GM12878 (cell line): Measurements from ENCODE around the gene PHPT1. TPM values are rescaled to one million over a fixed set of nuclear protein-coding genes. Genes with fewer than 3 reads are reported as not detected.

Experiments
- ATAC-seq: fragments of 200-7000 bp; cut with Tn5 transposase; 3 replicates; pipeline ENCODE4 v1.9.1; 2020; ENCODE audit warnings: mild to moderate bottlenecking, moderate library complexity
- BruUV-seq: library from RNA; stranded (reverse); fragments of 400-500 nt; replicated peaks from 2 replicates; lab custom pipeline; 2021; lab: Mats Ljungman, UMichigan
- CTCF ChIA-PET: fragments of 300-600 bp; sonication (Branson Sonifier 250); formaldehyde crosslinking; extraction: SDS; loops from one replicate; lab custom pipeline; 2021; ENCODE audit warnings: inconsistent platforms; lab: Yijun Ruan, JAX
- POLR2A ChIA-PET: fragments of 350-600 bp; formaldehyde crosslinking; extraction: SDS; loops from one replicate; lab custom pipeline; 2021; ENCODE audit warnings: inconsistent platforms; lab: Charles Lee
- RAD21 ChIA-PET: fragments of 300-600 bp; sonication (Branson Sonifier 250); formaldehyde crosslinking; loops from one replicate; lab custom pipeline; 2023; ENCODE audit warnings: antibody characterized with exemption; ENCODE audit not compliant: unreplicated experiment; lab: Charles Lee
- SMC1A ChIA-PET: fragments of 300-600 bp; sonication (Branson Sonifier 250); formaldehyde crosslinking; loops from one replicate; lab custom pipeline; 2023; ENCODE audit not compliant: unreplicated experiment, uncharacterized antibody; lab: Charles Lee
- DNase-seq: peaks from one replicate; pipeline ENCODE4 v3.0.0-alpha.2; 2011; ENCODE audit warnings: low read depth, low spot score
- FAIRE-seq: peaks from 3 replicates; lab custom pipeline; 2011; peaks lifted over from hg19 to GRCh38; lab: Jason Lieb, UNC
- H2AFZ ChIP-seq: 2 replicates; pipeline ENCODE4 v1.6.0; 2011; ENCODE audit warnings: low read depth, low read length, control low read depth; ENCODE audit not compliant: control insufficient read depth
- H3K27ac ChIP-seq: 2 replicates; pipeline ENCODE4 v1.5.1; 2011; ENCODE audit warnings: control low read depth; ENCODE audit not compliant: control insufficient read depth, insufficient read depth
- H3K27me3 ChIP-seq, 2 experiments: replicated peaks in 1 of 2; 2 replicates each; pipeline versions ENCODE4 v1.6.0 to v1.6.1; 2011; ENCODE audit warnings: low read length in 1 of 2; ENCODE audit not compliant: control insufficient read depth in 2 of 2, insufficient read depth in 2 of 2
- H3K36me3 ChIP-seq, 2 experiments: 2 replicates each; pipeline ENCODE4 v1.5.1; 2011; ENCODE audit warnings: low read length in 1 of 2; ENCODE audit not compliant: control insufficient read depth in 2 of 2, insufficient read depth in 2 of 2
- H3K4me1 ChIP-seq: 2 replicates; pipeline ENCODE4 v1.6.1; 2011; ENCODE audit warnings: mild to moderate bottlenecking, low read length, moderate library complexity, mixed read lengths; ENCODE audit not compliant: control insufficient read depth, insufficient read depth
- H3K4me2 ChIP-seq: 2 replicates; pipeline ENCODE4 v1.6.0; 2011; ENCODE audit warnings: control low read depth; ENCODE audit not compliant: control insufficient read depth, insufficient read depth
- H3K4me3 ChIP-seq: fragments of 200-600 bp; sonication (generic); 2 replicates; pipeline ENCODE4 v1.5.1; 2016
- H3K79me2 ChIP-seq: 2 replicates; pipeline ENCODE4 v1.6.0; 2011; ENCODE audit warnings: low read length; ENCODE audit not compliant: control insufficient read depth, insufficient read depth
- H3K9ac ChIP-seq: 2 replicates; pipeline ENCODE4 v1.8.0; 2011; ENCODE audit warnings: low read length, control low read depth, mixed read lengths; ENCODE audit not compliant: control insufficient read depth, insufficient read depth
- H3K9me3 ChIP-seq: replicated peaks from 3 replicates; pipeline ENCODE4 v1.5.1; 2011; ENCODE audit warnings: mild to moderate bottlenecking, low read length; ENCODE audit not compliant: control insufficient read depth, insufficient read depth
- H4K20me1 ChIP-seq: 2 replicates; pipeline ENCODE4 v1.6.0; 2011; ENCODE audit not compliant: control insufficient read depth, insufficient read depth
- CBX5 ChIP-seq: sonication (generic); IDR thresholded peaks from 2 replicates; pipeline ENCODE4 v1.6.1; 2016; ENCODE audit warnings: low read depth, moderate library complexity, mild to moderate bottlenecking, inconsistent platforms
- CREB1 ChIP-seq: IDR thresholded peaks from 2 replicates; pipeline ENCODE4 v1.6.1; 2012; ENCODE audit warnings: low read depth, mild to moderate bottlenecking, inconsistent platforms
- ELK1 ChIP-seq: IDR thresholded peaks from 2 replicates; pipeline ENCODE4 v1.6.1; 2012; ENCODE audit warnings: low read depth, low read length, improper control_type of control experiment
- FOXM1 ChIP-seq: IDR thresholded peaks from 2 replicates; pipeline ENCODE4 v1.6.1; 2012; ENCODE audit warnings: low read depth, mild to moderate bottlenecking, inconsistent platforms, low read length, moderate library complexity
- IRF5 ChIP-seq: fragments of 450-650 bp; IDR thresholded peaks from 2 replicates; pipeline ENCODE4 v1.6.1; 2017; ENCODE audit warnings: borderline replicate concordance
- MEF2B ChIP-seq: fragments of 450-650 bp; IDR thresholded peaks from 2 replicates; pipeline ENCODE4 v1.6.1; 2018; ENCODE audit warnings: mild to moderate bottlenecking, moderate library complexity; ENCODE audit not compliant: partially characterized antibody, poor library complexity, severe bottlenecking
- MTA2 ChIP-seq: fragments of 450-650 bp; IDR thresholded peaks from 2 replicates; pipeline ENCODE4 v1.6.1; 2016; ENCODE audit warnings: low read depth, mild to moderate bottlenecking, moderate library complexity
- MXI1 ChIP-seq: fragments of 150-350 bp; IDR thresholded peaks from 2 replicates; pipeline ENCODE4 v1.6.1; 2011; ENCODE audit warnings: low read depth, mild to moderate bottlenecking, inconsistent platforms, low read length, improper control_type of control experiment
- MYB ChIP-seq: fragments of 150-350 bp; IDR thresholded peaks from 2 replicates; pipeline ENCODE4 v1.6.1; 2014; ENCODE audit warnings: mild to moderate bottlenecking, low read depth, low read length, borderline replicate concordance
- NFXL1 ChIP-seq: fragments of 450-650 bp; IDR thresholded peaks from 2 replicates; pipeline ENCODE4 v1.6.1; 2017; ENCODE audit warnings: antibody characterized with exemption, mild to moderate bottlenecking, borderline replicate concordance
- PAX5 ChIP-seq: IDR thresholded peaks from 2 replicates; pipeline ENCODE4 v1.6.1; 2011; ENCODE audit warnings: low read depth, low read length, borderline replicate concordance
- PAX8 ChIP-seq: fragments of 450-650 bp; IDR thresholded peaks from 2 replicates; pipeline ENCODE4 v1.6.1; 2017; ENCODE audit warnings: mild to moderate bottlenecking, moderate library complexity
- POLR2AphosphoS5 ChIP-seq: IDR thresholded peaks from 2 replicates; pipeline ENCODE4 v1.6.1; 2011; ENCODE audit warnings: mild to moderate bottlenecking, low read length, inconsistent platforms
- SMC3 ChIP-seq: IDR thresholded peaks from 2 replicates; pipeline ENCODE4 v1.6.1; 2011; ENCODE audit warnings: low read length, improper control_type of control experiment, borderline replicate concordance
- SREBF2 ChIP-seq: IDR thresholded peaks from 2 replicates; pipeline ENCODE4 v1.6.1; 2012; ENCODE audit warnings: mild to moderate bottlenecking, low read length
- TCF3 ChIP-seq: IDR thresholded peaks from 2 replicates; pipeline ENCODE4 v1.6.1; 2012; ENCODE audit warnings: low read depth, mild to moderate bottlenecking, low read length, borderline replicate concordance; ENCODE audit not compliant: insufficient read depth
- WRNIP1 ChIP-seq: IDR thresholded peaks from 2 replicates; pipeline ENCODE4 v1.6.1; 2011; ENCODE audit warnings: low read depth, low read length, improper control_type of control experiment, borderline replicate concordance
- ZBTB11 ChIP-seq: fragments of 450-650 bp; formaldehyde crosslinking; IDR thresholded peaks from 2 replicates; pipeline ENCODE4 v1.5.0; 2022; ENCODE audit warnings: mild to moderate bottlenecking, missing genetic modification characterization
- WGBS: methylation state at CpG from one replicate; pipeline ENCODE4 v1.1.6; 2016; ENCODE audit warnings: low lambda C conversion rate; ENCODE audit not compliant: insufficient replicate concordance, insufficient coverage; ENCODE audit errors: missing lambda C conversion rate; 5-methylcytosine and 5-hydroxymethylcytosine counted together
- in situ Hi-C: fragments of 300-500 bp; cut with MboI; formaldehyde crosslinking; loops from 9 replicates; pipeline ENCODE4 v1.14.3; 2018; ENCODE audit warnings: mixed read lengths
- intact Hi-C: fragments of 100-400 bp; cut with micrococcal nuclease; formaldehyde crosslinking; loops from one replicate; pipeline ENCODE4 v1.14.2; 2022; ENCODE audit not compliant: unreplicated experiment
- polyA plus RNA-seq, 11 experiments: library from polyadenylated mRNA; depleted of rRNA in 4 of 11; unstranded in 6 of 11; stranded (reverse) in 5 of 11; fragments of >200 nt; fragmentation: Nextera tagmentation in 4 of 11; fragmentation: Illumina TruSeq in 1 of 11; extraction: Ambion mirVana in 4 of 11; extraction: Trizol in 1 of 11; gene quantifications; 1 replicate in 1 of 11; 2 replicates in 10 of 11; pipeline versions ENCODE4 v1.2.1 to v1.2.3, GENCODE V29; 2011 to 2016; ENCODE audit warnings: inconsistent platforms in 2 of 11, missing spikeins in 2 of 11, low read depth in 1 of 11
- total RNA-seq, 4 experiments: library from RNA; depleted of rRNA in 3 of 4; stranded (reverse); fragments of >200 nt in 3 of 4; fragmentation: Illumina TruSeq in 1 of 4; extraction: Trizol in 1 of 4; gene quantifications; 2 replicates each; pipeline versions ENCODE4 v1.2.1 to v1.2.3, GENCODE V29; 2013 to 2021

PHPT1 gene
- total and polyA plus RNA-seq, 10 of the 15 experiments (the other 5 are each of a cell fraction or from before 2014, with no cell fraction given): 56.2 to 323 (median 140) TPM

GRCh38 chr9:136814725-136815421 lies 34.3 kb upstream of the PHPT1 start:
- WGBS: 93% methylated on average over 13 of the region's 13 CpGs
- ChIA-PET RAD21 (no interaction called here), SMC1A (interaction anchor here (1.3 kb wide), 1 partner anchor 10 kb away, joined by 3 read pairs; no protein-coding TSS in a partner anchor), POLR2A (interaction anchor here (0.6 to 1.0 kb wide), 3 partner anchors 8 to 13 kb away, joined by 3 to 4 read pairs (median 3); no protein-coding TSS in a partner anchor), CTCF (interaction anchor here (0.8 to 2.6 kb wide), 4 partner anchors 13 to 214 kb away, joined by 3 to 12 read pairs (median 4); partner anchors contain the start of gene AJM1)
- no peak overlapping the region for H3K4me3 ChIP-seq
- no peaks in the 10 kb centered on the region for H3K9me3 ChIP-seq
- H3K9ac ChIP-seq: no peak overlapping the region
- no peak for FAIRE-seq
- H3K27ac ChIP-seq: no peak overlapping the region
- DNase-seq: no peak
- no peak overlapping the region for H3K4me2 ChIP-seq
- in situ Hi-C loops: no loop called here
- H3K36me3 ChIP-seq: peaks cover 5 to 12% of the 10 kb centered on the region in 2 experiments; a peak in 3 of 4 replicates
- H3K79me2 ChIP-seq: peaks cover 16% of the 10 kb centered on the region
- H3K27me3 ChIP-seq: no peaks in the 10 kb centered on the region
- H3K4me1 ChIP-seq: peaks cover 3% of the 10 kb centered on the region; the same call in 1 of the 2 replicates
- intact Hi-C loops: no loop called here
- ATAC-seq: no peak
- no peak overlapping the region for H2AFZ ChIP-seq
- no peaks in the 10 kb centered on the region; the same call in 1 of the 2 replicates for H4K20me1 ChIP-seq
- BruUV-seq: no TSS peak
- TF ChIP-seq ELK1 (no peak), CBX5 (no peak), TCF3 (no peak), SREBF2 (no peak), PAX5 (no peak), MEF2B (no peak), POLR2AphosphoS5 (no peak), MXI1 (no peak), SMC3 (no peak), CREB1 (no peak), ZBTB11 (no peak), IRF5 (no peak), FOXM1 (no peak), PAX8 (no peak), MYB (no peak), WRNIP1 (no peak), NFXL1 (no peak), MTA2 (no peak)
